ENCODE results near the gene CEP44.

- TF ChIP-seq CTCF (conservative IDR thresholded peaks at IDR 0.05; ENCODE audit: low read depth, low read length) (no peak), EZH2phosphoT487 (IDR thresholded peaks at IDR 0.05; ENCODE audit: borderline replicate concordance, low read length) (no peak), EZH2 (IDR thresholded peaks at IDR 0.05; ENCODE audit: low read length, unreplicated experiment) (no peak)
These were observed 23.6 kb upstream of the CEP44 start for GRCh38 chr4:174260099-174260498.
